Fibroblast of peridontal ligament (primary cell): Measurements from ENCODE around the gene PITPNM3.

Source experiments
- DNase-seq: peaks from one replicate; pipeline ENCODE4 v3.0.0-alpha.2; 2010; ENCODE audit errors: extremely low read depth

Gene PITPNM3

DNA sequence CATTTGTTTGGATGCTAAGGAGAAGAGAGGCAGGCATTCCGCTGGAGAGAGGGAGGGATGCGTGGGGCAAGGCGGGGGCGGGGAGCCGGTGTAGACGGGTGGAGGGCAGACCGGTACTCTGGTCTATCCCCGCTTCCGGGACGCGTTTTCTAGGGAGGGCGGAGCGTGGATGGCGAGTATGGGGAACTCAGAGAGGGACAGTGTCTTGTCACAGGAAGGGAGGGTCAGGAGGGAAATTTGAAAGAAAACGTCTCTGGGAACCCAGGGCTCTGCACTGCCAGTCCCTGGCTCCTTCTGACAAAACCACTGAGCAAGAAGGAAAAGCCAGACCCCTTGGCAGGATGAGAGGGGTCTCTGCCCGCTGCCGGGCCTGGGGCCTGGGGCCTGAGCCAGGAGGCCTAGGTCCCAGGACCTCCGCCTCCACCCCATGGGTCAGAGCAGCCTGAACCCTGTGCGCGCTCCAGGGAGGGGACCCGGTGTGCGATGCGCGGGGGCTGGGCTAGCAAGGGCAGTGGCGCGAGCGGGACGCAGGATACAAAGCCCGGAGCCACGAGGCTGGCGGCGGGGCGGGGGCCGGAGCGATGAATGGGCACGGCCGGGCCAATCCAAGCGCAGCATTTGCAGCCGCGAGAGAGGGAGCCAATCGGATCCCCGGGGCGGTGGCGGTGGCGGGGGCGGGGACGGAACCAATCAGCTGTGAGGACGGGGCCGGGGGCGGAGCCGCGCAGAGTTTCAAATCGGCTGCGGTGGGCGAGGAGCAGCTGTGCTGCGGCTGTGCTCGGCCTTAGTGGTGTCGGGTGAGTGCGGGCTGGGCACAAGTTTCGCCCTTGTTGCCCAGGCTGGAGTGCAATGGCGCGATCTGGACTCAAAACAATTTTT, 112.4 kb downstream of the PITPNM3 start, which contains the start of gene PIMREG:
Gene PIMREG, plus strand, starts transcription at position 764 of the 879 bp plus-strand sequence. CDS start 656 bp downstream, outside the sequence.
- peak; percentile 78 for DNase-seq

- no peak for DNase-seq
Observed at GRCh38 chr17:6442775-6443174, 113.6 kb downstream of the PITPNM3 start.

GRCh38 chr17:6439951-6440350, 116.4 kb downstream of the PITPNM3 start:
- DNase-seq = no peak

GRCh38 chr17:6437956-6438355, 118.4 kb downstream of the PITPNM3 start:
- DNase-seq = no peak

GRCh38 chr17:6437466-6437865, 118.9 kb downstream of the PITPNM3 start:
- DNase-seq = no peak

GRCh38 chr17:6435968-6436367, 120.4 kb downstream of the PITPNM3 start:
- DNase-seq = peak; percentile 74

DNA sequence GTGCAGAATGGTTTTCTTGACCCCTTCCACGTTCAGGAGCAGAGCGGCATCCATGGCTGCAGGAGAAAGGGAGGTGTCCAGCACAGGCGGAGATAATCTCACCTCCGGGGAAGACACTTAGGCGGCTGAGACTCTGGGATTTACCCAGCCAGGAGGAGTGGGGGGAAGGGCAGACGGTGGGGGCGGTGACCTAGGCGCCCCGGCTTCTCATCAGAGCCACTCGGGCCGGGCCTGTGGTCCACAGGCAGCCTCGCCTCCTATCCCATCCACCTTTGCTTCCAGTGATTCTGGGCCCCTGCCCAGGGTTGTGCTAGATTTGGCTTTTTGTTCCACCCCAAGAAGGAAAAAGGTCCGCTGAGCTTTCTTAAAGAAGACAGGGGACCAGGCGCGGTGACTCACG, 121.3 kb downstream of the PITPNM3 start, which contains the start of gene AIPL1:
Gene AIPL1, minus strand, starts transcription at position 71 of the 400 bp plus-strand sequence. Its CDS starts 17 bp downstream, at position 54.
- DNase-seq = no peak

DNA sequence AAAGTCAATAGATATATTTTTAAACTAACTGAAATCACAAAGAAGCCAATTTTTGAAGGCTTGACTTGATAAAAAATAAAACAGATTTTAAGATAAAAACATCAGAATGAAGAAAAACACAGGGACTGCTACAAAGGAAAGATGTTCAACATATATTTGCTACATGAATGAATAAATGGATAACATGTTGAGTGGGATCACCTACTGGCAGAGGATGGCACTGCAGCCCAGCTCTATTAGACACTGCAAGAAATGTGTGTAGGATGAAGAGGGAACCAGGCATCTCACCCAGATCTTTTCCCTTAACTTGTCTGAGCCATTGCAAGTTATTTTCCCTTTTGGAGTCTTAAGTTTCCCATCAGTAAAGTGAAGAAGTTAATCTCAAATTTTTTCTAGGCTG, 125.6 kb downstream of the PITPNM3 start:
- DNase-seq = no peak

- no peak for DNase-seq
Observed at GRCh38 chr17:6429266-6429665, 127.1 kb downstream of the PITPNM3 start.

- DNase-seq = no peak
Observed at GRCh38 chr17:6428207-6428965, 128.0 kb downstream of the PITPNM3 start.

GRCh38 chr17:6427279-6427781, 129.0 kb downstream of the PITPNM3 start:
- DNase-seq = peak; percentile 65

DNA sequence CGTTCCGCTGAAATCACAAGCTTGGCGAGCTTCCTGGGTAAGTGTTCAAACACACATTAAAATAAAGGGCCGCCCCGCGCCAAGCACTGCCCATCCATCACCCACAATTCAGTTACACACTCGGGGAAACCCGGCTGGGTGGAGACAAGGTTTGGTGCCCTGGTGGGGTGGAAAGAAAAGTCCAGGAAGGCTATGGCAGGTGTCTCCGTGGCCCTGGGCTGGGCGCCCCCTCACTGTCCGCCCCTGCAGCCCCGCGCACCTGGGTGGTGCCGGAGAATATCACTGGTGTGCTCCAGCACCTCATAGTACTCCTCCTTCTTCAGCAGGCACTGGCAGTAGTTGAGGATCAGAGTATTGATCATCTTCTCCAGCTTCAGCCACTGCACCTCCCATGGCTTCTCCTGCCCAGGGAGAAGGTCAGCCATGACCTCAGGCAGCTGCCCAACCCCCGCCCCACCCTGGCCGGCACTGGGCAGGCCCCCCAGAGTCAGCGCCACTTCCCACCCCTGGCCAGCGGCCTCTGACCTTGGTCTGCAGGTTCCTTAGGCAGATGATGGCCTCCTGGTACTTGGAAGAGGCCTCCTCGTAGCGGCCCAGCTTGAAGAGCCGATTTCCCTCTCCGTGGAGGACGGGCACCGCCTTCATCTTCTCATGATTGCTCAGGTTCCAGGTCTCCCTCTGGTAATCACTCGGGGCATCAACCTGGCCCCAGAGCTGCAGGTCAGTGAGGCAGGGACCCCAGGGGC, 129.8 kb downstream of the PITPNM3 start:
- no peak for DNase-seq

- DNase-seq = no peak
Observed at GRCh38 chr17:6425407-6425806, 130.9 kb downstream of the PITPNM3 start.

- DNase-seq = no peak
Observed at GRCh38 chr17:6423931-6424330, 132.4 kb downstream of the PITPNM3 start.

- DNase-seq = no peak
Observed at GRCh38 chr17:6422654-6423241, 133.6 kb downstream of the PITPNM3 start.

GRCh38 chr17:6421700-6422604, 134.4 kb downstream of the PITPNM3 start:
- peak; percentile 73 for DNase-seq

DNA sequence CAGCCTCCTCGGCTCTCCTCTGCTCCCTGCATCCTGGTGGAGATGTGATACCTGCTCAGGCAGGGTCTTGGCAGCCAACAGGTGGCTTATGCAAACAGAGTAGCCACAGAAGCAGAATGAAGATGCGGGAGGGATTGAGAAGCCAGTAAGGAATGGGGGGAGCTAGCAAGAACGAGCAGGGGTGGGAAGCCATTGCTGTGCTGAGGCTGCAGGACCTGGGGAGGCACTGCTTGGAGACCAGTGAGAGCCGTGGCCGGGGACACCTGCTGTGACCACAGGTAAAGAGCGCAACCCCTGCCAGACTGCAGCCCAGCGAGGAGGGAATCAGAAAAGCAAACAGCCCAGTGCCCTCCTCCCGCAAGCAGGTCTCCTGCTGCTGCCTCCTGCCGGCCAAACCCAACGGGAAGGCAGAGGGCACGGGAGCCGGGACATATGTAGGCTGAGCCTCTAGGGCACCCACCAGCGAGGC, 136.1 kb downstream of the PITPNM3 start:
- DNase-seq = no peak

- no peak for DNase-seq
Observed at GRCh38 chr17:6415616-6416015, 140.7 kb downstream of the PITPNM3 start.

GRCh38 chr17:6413065-6413464, 143.3 kb downstream of the PITPNM3 start:
- peak; percentile 74 for DNase-seq

DNA sequence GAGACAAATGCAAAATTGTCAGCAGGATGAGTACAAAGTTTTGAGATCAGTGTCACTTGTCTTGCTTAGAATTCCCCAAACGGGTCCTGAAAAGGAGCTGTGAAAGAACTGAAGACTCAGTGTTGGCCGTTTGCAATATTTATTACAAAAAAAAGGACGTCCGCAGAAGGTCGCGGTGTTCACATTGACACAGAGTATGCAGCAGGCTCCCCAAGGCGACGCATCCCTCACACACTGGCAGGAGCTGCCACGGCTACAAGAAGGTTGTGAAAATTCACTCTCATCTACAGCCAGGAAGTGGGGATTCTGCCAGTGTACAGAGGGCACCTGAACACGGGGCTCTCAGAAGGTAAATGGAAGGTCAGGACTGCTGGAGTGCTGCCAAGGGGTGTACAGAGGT, 147.6 kb downstream of the PITPNM3 start:
- DNase-seq = no peak
